T-helper 2 cell (primary cell): Measurements from ENCODE around the gene NSG1.
"Not testable (repeated sequence)": the region's sequence is repeated elsewhere in the genome, so short reads cannot be mapped to it uniquely, and the experiment has no call there.

Source experiments
- DNase-seq, 5 experiments: peaks; one replicate each; pipeline versions ENCODE4 v3.0.0 to v3.0.0-alpha.2; 2012 to 2022

NSG1 gene

DNA sequence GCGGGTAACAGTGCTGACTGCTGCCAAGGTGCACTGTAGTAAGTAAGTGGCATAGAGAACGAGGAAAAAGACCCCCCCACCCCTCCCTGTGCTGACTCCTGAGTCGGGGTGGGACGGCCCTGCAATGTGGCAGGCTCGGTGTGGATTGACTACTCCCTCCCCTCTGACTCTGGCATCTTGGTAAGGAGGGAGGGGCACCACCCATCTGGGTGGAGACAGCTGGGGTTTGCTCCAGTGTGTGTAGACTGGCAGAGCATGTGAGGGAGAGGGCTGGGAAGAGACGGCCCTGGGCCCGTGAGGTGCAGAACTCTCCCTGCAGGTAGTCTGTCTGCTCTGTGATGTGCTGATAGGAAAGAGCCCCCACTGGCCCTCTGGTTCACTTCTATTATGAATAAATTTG is 31.0 kb downstream of the NSG1 start:
- DNase-seq: no peak

DNA sequence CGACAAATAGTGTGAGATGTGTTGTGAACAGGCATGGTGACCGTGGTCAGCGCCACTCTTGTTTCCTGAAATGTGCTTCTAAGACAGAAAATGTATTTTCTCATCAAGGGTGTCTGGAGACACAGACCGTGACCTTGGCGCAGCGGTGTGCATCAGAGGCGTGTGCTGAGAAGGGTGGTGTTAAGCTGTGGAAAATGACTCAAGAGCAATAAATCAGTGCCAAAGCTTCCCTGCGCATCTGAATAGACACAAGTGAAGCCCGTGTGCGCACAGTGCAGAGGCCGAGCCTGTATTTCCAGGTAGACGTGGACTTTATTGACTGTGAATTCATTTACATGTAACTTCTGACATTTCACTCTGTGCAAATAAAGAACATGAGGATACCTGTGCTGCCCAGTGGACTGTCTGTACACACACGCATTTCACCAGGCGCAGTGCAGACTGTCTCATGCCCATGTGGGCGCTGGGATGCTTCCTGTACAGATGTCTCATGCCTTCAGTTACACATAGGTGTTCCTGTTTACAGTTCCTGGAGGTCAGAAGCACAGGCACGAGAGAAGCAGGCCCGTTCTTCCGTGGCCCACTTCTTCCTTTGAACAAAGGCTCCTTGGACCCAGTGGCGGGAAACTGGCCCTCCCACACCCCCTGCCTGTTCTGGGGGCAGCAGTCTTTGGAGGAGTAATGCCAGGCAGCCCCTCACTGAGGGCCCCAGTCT is 31.9 kb downstream of the NSG1 start:
- no peak for DNase-seq

DNA sequence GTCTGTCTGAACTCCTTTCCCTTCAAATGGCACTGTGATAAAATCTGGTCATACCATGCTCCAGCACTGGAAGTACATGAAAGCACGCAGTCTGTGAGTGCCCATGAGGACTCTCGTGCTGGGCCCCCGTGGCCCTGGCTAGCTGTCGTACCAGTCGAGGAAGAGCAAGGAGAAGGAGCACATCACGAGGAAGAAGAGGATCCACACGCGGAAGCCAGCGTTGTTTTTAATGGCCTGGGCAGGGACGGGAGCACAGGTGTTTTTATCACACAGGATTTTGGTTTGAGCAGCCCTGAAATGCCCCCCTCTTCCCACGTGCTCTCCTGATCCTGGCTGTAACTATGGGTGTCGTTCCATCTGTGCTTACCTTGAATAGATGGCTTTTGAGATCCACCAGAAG is 33.0 kb downstream of the NSG1 start:
- DNase-seq: no peak

DNA sequence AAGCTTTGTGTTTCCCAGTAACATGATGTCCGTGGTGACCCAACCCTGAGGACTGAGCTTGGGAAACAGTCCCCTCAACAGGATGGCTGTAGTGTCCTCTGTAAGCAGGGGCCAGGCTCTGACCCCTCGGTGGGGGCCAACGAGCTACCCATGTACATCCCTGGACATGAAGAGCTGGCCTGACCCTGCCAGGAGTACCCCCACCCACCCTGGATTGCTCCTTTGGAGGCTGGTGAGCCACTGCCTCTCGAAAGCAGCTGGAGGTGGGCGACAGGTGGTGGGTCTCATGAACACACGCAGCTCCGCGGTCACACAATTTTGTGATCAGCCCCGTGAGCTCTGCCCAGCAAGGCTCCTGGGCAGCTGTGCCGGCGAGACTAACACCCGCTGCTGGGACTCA is 33.5 kb downstream of the NSG1 start:
- DNase-seq: no peak

DNA sequence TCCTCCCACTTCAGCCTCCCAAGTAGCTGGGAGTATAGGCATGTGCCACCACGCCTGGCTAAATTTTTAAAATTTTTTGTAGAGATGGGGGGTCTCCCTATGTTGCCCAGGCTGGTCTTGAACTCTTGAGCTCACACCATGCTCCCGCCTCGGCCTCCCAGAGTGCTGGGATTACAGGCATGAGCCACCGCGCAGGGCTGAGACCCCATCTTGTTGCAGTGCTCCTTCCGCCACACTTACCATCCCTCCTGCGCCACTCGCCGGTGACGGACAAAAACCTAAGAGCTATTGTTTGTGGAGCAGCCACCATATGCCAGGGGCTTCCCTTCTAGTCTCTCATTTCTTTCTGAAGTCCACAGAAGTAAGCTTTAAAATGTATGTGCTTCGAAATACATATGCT is 34.5 kb downstream of the NSG1 start:
- no peak for DNase-seq

DNA sequence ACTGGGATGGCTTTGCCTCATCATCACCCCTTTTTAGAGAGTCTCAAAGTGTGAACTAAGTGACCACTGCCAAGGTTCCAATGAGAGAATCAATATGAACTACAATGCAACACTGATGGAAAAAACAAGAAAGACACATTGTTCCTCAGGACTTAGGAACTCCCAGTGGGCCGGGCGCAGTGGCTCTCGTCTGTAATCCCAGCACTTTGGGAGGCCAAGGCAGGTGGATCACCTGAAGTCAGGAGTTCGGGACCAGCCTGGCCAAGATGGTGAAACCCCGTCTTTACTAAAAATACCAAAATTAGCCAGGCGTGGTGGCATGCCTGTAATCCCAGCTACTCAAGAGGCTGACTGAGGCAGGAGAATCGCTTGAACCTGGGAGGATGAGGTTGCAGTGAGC is 35.2 kb downstream of the NSG1 start:
- not testable (repeated sequence) for DNase-seq

DNA sequence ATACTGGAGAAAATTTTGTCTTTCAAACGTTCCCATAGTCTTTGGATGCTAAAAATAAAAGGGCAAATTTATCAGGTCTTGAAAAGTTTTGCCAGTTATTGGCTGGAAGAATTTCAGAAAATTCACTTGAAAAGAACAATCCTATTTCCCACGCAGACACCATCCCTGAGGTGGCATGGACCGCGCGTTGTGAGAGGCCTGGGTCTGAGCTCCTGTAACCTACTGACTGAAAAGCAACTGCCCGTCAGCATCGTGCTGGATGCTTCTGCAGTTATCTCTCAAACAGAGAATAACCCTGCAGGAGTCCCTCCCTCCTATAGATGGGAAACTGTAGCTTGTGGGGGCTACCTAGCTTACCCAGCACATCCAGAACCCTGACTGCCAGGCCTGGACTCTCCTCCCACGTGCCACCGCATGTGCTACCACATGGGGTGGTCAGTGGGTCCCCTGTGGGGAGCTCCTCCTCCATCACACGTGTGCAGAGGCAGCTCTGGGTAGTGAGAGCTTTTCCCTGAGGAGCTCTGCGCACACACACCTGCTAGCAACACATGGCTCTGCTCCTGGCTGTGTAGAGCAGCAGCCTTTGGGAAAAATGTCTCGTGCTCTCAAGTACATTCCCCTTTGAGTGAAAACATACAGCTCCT is 36.1 kb downstream of the NSG1 start:
- no peak for DNase-seq

DNA sequence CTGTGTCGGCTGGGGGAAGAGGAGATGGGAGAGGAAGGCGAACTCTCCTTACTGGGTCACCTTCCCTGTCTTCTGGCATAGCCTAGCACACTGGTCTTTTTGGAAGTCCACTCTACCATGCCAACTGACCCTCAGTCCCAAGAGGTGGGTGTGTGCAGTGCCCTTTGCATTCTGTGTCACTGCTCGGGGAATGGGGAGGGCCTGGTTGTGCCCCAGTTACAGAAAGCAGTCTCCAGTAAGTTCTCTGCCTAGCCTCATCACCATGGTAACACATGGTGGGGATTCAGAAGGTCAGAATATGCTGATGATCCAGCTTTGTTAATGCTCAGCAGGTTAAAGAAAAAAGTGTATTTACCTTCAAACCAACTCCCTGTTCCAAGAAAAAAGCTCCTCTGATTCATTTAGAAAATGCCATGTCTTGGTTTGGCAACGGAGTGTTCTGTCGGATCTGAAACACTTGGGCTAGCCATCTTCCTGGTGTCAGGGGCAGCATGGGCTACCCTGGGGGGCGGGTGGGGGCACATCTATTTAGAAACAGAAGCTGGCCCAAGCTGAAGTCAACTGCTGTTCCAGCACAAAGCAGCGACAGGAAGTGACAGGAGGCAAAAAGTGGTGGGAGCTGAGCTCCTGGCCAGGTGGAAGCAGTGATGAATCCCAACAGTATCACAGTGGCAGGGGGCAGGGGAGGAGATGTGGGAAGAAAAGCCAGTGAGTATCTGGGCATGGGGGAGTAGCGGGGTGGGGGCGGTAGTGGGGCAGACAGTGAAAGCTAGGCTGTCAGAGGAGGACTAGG is 37.0 kb downstream of the NSG1 start:
- DNase-seq: no peak

DNA sequence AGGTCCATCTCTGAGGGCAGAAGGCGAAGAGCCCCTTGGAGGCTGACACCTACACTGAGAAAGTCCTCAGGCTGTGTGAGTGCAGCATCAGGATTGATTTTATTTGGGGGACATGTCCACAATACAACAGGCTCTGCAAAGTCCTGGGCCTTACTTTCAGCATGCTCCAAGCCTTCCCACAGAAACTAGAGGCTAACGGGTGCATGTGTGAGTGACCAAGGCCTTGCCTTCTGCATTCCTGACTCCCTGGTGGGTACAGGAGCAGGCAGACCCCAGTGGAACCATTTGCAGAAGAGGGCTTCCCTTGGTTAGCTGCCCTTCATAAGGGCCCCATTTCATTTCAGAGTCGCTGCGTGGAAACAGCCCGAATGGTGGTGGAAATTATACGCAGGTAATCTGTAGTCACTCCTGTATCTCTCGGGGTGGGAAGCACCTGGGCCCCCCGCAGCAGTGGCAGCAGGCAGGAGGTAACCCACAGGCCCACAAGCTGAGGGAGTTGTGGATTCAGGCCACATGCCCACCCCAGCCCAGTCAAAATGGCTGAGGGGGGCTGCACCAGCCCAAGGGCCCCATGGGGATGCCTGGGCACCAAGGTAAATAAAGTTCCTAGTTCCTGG is 37.7 kb downstream of the NSG1 start:
- no peak for DNase-seq

DNA sequence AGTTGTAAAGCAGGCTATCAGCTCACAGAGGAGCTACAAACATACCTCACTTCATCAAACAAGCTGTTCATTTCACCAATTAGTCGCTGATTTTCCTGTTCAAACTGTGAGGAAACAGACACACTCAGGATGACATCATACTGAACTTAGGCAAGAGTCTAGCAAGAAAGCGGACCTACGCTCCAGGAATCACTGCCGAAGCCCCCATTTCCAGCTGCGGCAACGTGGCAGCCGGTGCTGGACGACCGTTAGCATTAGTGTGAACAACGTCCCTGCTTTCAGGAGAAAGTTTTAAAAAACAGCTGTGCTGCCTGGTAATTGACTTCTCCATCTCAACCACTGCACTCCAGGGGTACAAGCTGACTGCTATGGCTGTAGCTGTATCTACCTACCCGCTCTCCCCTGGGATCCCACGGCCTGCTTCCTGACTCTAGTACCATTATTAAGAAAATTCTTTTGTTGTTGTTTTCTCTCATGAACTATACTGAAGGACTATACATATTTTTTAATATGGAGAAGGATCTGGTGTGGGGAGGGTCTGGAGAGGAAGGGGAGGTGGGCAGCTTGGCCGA is 38.3 kb downstream of the NSG1 start:
- no peak for DNase-seq

DNA sequence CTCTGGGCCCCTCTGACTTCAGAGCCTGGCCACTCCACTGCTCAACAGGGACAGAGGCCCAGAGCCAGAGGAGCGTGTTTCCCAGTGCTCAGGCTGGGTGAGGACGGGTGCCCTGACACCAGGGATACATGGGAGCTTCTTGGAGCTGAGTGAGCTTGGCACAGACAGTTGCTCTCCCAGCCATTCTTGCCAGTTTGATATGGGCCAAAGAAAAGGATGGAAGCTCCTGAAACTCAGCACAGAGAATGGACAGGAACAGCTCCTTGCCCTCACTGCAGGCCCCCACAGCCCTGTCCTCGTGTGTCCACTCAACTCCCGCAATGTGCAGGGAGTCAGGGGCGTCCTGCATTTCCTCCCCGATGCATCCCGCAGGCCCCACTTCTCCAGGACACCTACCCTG is 38.8 kb downstream of the NSG1 start:
- no peak for DNase-seq

DNA sequence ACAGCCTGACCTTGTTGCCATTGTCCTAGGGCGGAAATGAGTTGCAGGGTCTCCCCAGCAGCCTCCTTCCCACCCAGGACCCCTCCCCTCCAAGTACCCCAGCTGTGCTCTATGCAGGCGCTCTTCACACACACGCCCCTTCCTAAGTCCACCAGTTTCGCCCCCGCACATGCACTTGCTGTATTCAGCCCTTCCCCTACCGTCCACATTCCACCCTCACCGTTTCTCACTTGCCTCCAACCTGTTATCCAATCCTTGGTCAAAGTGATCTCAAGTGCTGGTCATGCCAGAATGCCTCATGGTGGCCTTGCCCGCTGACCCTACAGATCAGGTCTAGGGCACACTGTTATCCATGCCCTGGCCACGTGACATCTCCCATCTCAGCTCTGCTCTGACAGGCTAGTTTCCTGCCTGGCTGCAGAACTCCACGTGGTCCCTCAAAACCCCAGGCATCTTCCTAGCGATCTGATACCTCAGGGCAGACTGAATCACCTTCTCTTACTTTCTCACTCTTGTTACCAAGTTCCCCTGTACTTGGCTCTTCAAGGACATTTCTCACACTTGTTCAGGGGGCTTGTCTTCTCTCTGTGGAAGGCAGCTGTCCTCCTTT is 39.7 kb downstream of the NSG1 start:
- no peak for DNase-seq

DNA sequence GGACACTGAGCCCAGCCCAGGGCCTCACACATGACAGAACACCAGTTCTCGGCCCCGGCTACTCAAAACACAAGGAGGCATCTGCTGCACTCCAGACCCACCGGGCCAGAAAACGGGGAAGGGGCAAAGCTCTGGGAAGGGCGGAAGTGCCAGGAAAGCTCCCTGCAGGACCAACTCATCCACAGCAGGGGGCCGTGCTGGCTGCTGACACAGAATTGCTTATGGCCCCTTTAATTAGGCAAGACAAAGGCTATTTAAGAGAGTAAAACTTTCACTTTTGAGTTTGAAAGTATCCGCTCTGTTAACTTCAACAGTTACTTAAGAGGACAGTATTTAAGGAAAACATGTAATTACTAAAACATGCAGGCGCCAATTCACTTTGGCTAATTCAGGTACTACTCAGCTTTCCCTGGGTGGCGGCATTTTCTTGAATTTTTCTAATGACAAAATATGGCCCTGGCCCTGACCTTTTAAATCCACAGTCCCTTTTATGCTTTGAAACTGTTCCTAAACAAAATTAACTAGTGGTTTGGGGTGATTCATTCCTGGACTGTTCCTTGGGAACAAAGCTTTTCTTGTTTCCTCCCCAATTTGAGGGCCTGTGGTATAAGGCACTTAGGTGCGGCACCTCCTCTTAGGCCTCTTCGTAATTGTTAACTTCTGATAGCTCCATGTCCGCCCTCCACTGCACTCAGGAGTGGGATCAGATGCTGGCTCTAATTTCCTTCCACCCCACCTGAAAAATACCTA is 40.4 kb downstream of the NSG1 start:
- DNase-seq: no peak

DNA sequence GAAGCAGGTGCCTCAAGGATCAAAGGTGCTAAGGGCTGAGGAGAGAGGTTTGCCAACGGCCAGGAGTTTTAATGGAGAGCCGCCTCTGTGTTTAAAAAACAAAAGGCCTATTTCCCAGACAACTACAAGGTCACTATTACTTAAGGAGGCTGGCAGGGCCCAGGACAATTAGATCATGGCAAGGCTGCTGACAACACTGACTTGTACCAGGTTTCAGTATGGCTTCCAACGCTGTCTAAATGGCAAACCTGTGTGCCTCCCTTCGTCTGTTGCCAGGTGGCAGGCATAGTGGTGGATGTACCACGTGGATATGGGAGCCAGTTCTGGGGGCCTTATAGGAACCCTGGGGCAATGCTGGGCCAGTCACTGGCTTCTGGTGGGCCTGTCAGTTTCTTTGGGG is 41.0 kb downstream of the NSG1 start:
- DNase-seq: no peak

DNA sequence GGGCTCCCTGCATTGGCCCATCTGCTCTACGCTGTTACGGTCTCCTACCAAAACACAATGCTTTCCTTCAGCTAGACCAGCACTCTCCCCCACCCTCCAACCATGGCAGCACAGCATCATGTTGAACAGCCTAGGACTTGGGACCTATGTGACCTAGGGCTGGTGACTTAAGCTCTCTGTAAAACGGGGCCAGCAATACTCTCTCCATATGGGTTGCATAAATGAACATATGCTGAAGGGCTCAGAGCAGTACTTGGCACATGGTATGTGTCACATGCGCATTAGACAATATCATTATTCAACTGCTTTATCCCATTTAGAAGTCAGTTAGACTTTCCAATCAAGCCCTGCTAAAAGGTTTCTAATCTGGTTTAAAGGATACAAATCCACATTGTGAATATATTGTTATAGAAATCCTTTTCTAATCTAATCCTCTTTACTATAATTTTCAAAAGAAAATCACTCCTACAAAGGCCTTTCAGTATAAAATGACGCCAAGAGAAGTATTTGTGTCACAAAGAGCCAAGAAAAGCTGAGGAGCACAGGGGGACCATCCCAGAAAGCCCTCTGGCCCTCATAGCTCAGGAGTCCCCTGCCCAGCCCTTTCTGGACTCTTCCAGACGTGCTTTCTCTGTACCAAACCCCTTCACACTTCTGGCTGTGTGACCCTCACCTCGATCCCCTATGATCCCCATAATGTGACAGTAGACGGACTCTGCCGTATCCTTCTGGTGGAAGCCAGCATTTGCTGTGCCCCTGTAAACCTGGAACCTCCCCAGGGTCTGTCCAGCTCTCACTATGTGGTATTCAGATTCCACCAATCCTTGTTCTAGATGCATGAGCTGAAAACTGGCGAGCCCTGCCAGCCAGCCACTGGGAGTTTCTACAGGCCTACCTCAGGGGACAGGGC is 42.3 kb downstream of the NSG1 start:
- no peak for DNase-seq

DNA sequence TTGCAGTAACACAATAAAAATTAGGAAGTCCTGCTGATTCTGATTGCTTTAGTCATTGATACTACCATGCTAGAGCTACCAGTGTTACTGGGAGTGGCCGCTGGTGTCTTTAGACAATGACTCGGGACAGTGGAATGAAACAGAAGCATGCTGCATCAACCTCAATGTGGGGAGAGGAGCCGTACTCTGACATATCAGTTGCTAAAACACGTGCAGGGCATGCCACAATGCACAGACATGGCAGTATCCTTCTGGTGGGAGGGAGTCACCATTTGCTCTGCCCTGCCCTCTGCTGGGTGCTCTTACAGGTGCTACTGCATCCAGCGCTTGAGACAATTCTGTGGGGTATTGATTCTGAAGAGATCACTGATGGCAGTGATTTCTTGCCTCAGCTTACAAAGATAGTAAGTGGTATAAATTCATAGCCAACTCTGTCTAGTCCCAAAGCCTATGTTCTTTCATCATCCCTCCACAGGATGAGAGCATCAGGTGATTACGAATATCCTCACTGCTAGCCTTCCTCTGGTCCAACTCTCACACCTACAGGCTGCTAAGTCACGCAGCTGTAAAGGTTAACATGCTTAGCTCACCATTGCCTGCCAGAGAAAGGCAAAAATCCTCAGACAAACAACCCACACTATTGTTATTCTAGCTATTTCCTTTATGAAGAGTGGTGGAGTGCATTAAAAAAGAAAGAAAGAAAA is 43.7 kb downstream of the NSG1 start:
- DNase-seq: peak in 3 of 5 experiments; percentile 13 to 52 (median 17)

DNA sequence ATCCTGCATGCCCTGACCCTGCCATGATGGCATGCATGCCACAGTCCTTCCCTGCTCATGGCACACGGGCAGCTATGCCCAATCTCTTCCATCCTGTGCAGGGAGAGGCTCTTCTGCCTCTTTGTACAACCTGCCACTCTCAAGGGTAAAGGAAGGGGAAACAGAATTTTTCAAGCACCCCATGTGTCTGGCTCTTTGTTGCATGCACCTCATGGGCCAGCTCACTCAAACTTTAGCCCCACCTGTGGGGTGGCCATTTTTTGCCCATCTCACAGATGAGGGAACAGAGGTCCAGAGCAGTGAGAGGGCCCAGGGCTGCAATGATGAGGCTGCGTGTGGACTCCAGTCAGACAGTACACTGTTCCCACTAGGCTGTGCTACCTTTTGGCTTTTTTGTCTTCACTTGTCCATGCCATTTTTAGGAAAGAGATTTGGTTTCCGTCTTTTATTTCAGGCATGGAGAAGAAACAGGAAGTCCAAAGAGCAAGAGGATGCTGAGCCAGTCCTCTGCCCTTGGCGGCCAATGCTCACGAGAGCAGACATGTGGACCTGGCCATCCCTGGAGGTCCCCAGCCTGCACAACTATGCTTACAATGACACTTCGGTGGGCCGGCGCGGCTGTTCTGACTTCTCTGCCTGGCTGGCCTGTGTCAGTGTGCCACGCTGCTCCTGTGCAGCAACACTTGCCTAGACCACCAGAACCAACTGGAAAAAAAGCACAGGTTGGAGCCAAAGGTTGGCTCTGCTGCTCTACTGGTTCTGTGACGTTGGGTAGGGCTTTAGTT is 45.6 kb downstream of the NSG1 start:
- DNase-seq: no peak

DNA sequence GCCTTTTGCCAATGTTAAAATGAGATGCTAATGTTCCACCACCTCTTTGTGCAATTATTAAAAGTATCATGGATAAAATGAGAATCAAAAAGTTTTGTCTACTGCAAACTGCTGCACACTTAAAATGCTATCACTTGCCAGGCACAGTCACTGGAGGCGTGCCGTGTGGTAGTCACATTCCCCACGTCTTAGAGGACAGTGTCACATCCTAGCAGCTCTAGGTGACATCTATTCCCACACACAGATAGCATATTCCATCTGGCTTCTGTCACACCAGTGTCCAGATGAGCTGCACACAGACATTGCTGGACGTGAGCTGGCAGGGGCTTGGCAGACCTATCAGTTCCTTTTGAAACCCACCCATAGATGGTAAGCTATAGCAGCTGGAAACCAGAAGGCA is 47.0 kb downstream of the NSG1 start:
- DNase-seq: no peak

DNA sequence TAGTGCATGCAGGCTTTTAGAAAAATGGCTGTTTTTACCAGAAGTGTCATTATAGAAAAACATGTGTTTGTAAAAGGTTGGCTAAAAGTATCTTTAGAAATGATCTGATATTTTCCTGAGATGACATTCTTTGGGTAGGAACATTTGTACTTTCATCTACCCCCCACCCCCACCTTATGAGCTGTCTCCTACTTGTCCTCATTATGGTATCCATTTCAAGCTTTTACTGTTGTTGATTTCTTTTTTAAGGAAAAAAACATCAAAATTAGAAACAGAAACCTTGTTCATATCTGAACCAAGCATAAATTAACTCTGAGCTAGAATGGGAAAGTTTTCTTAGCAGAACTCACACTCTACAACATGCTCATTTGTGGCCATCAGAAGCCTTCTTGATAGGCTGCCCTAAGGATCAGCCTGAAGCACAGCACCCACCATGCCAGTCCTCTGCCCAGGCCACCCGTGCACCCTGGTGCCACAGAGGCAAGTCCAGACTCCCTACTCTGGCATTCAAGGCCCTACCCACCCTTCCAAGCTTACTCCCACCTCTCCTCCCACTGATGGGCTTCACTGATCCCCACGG is 49.4 kb downstream of the NSG1 start:
- DNase-seq: no peak
